SK-N-SH (cell line): ENCODE results near the gene IQGAP1. TPM values are rescaled to one million over a fixed set of nuclear protein-coding genes. Genes with fewer than 3 reads are reported as not detected.

Experiments
- CTCF ChIA-PET: fragments of 300-600, 350-600 bp; formaldehyde crosslinking; extraction: SDS; loops from one replicate; lab custom pipeline; 2021; lab: Yijun Ruan, JAX
- POLR2A ChIA-PET: fragments of 350-600 bp; sonication (Branson Sonifier 250); formaldehyde crosslinking; extraction: SDS; loops from one replicate; lab custom pipeline; 2020; ENCODE audit warnings: antibody characterized with exemption, inconsistent platforms; lab: Yijun Ruan, JAX
- DNase-seq: peaks from one replicate; pipeline ENCODE4 v3.0.0; 2012
- H2AFZ ChIP-seq: fragments of 200-600 bp; sonication (generic); 2 replicates; pipeline ENCODE4 v1.8.1; 2016; ENCODE audit warnings: antibody characterized with exemption, mild to moderate bottlenecking, low read depth
- H3F3A ChIP-seq: fragments of 200-600 bp; sonication (generic); replicated peaks from 2 replicates; pipeline ENCODE3; 2016; ENCODE audit warnings: antibody characterized with exemption, mild to moderate bottlenecking; ENCODE audit not compliant: insufficient read depth
- H3K27ac ChIP-seq, 2 experiments: fragments of 200-500 bp in 1 of 2; fragments of 200-600 bp in 1 of 2; sonication (Bioruptor generic) in 1 of 2; sonication (generic), shearing (Covaris generic) in 1 of 2; 2 replicates each; pipeline versions ENCODE4 v1.5.1 to v1.6.1; 2014 to 2016; ENCODE audit warnings: low read depth in 2 of 2, inconsistent platforms in 1 of 2, low read length in 1 of 2, mild to moderate bottlenecking in 1 of 2, mixed read lengths in 1 of 2
- H3K27me3 ChIP-seq: fragments of 200-600 bp; sonication (generic), shearing (Covaris generic); 2 replicates; pipeline ENCODE4 v1.6.1; 2016; ENCODE audit warnings: mixed run types; ENCODE audit not compliant: insufficient read depth
- H3K36me3 ChIP-seq, 2 experiments: fragments of 200-500 bp in 1 of 2; fragments of 200-600 bp in 1 of 2; sonication (Bioruptor generic) in 1 of 2; sonication (generic) in 1 of 2; replicated peaks in 1 of 2; 2 replicates each; pipeline versions ENCODE3 to v1.5.1; 2014 to 2016; ENCODE audit warnings: low read length in 1 of 2, mild to moderate bottlenecking in 1 of 2; ENCODE audit not compliant: insufficient read depth in 2 of 2, control insufficient read depth in 1 of 2
- H3K4me1 ChIP-seq, 2 experiments: fragments of 200-500 bp in 1 of 2; fragments of 200-600 bp in 1 of 2; sonication (Bioruptor generic) in 1 of 2; sonication (generic), shearing (Covaris generic) in 1 of 2; 2 replicates each; pipeline versions ENCODE4 v1.5.1 to v1.6.1; 2014 to 2016; ENCODE audit warnings: low read depth in 1 of 2, low read length in 1 of 2, mixed run types in 1 of 2; ENCODE audit not compliant: insufficient read depth in 2 of 2, control insufficient read depth in 1 of 2
- H3K4me2 ChIP-seq: fragments of 200-600 bp; sonication (generic), shearing (Covaris generic); 2 replicates; pipeline ENCODE4 v1.6.1; 2017; ENCODE audit warnings: mixed run types
- H3K4me3 ChIP-seq, 2 experiments: fragments of 200-500 bp in 1 of 2; fragments of 200-600 bp in 1 of 2; sonication (Bioruptor generic) in 1 of 2; sonication (generic), shearing (Covaris generic) in 1 of 2; 2 replicates each; pipeline versions ENCODE4 v1.5.1 to v1.8.1; 2014 to 2016; ENCODE audit warnings: low read depth in 2 of 2, inconsistent platforms in 1 of 2, low read length in 1 of 2, mild to moderate bottlenecking in 1 of 2, mixed read lengths in 1 of 2, moderate library complexity in 1 of 2
- H3K79me2 ChIP-seq: fragments of 200-600 bp; sonication (generic); 2 replicates; pipeline ENCODE4 v1.8.1; 2017; ENCODE audit warnings: mild to moderate bottlenecking; ENCODE audit not compliant: insufficient read depth
- H3K9ac ChIP-seq: fragments of 200-600 bp; sonication (generic); 2 replicates; pipeline ENCODE4 v1.6.1; 2017; ENCODE audit warnings: mixed run types
- H3K9me2 ChIP-seq: fragments of 200-600 bp; sonication (generic); 2 replicates; pipeline ENCODE4 v1.6.1; 2017; ENCODE audit warnings: mixed run types
- H3K9me3 ChIP-seq: fragments of 200-600 bp; sonication (generic); 2 replicates; pipeline ENCODE4 v1.6.1; 2017; ENCODE audit warnings: mixed run types, mild to moderate bottlenecking, moderate library complexity
- H4K20me1 ChIP-seq: fragments of 200-600 bp; sonication (generic); 2 replicates; pipeline ENCODE4 v1.6.1; 2017; ENCODE audit warnings: mild to moderate bottlenecking, mixed run types; ENCODE audit not compliant: insufficient read depth
- ELF1 ChIP-seq: IDR thresholded peaks from 2 replicates; pipeline ENCODE4 v1.4.0; 2012
- EZH2phosphoT487 ChIP-seq: fragments of 200-600 bp; sonication (generic); IDR thresholded peaks from 2 replicates; pipeline ENCODE4 v1.6.1; 2017; ENCODE audit warnings: low read depth, mixed run types, mild to moderate bottlenecking, antibody characterized with exemption, moderate library complexity, borderline replicate concordance
- FOXJ3 ChIP-seq: sonication (generic); formaldehyde crosslinking; IDR thresholded peaks from 2 replicates; pipeline ENCODE4 v1.5.1; 2020; ENCODE audit warnings: mild to moderate bottlenecking, missing genetic modification reagents
- GATA2 ChIP-seq: sonication (generic); formaldehyde crosslinking; IDR thresholded peaks from 2 replicates; pipeline ENCODE4 v1.5.0; 2020; ENCODE audit warnings: mild to moderate bottlenecking, missing genetic modification reagents
- JUND ChIP-seq: IDR thresholded peaks from 2 replicates; pipeline ENCODE4 v1.4.0; 2012
- MEF2A ChIP-seq: IDR thresholded peaks from 2 replicates; pipeline ENCODE4 v1.4.0; 2012; ENCODE audit warnings: low read depth, borderline replicate concordance
- NRF1 ChIP-seq: IDR thresholded peaks from 2 replicates; pipeline ENCODE4 v1.6.1; 2012; ENCODE audit warnings: low read depth, mild to moderate bottlenecking, low read length
- POLR2AphosphoS5 ChIP-seq: IDR thresholded peaks from 2 replicates; pipeline ENCODE4 v1.6.1; 2012; ENCODE audit warnings: low read depth, low read length
- RAD21 ChIP-seq: IDR thresholded peaks from 2 replicates; pipeline ENCODE4 v1.6.1; 2012; ENCODE audit warnings: mild to moderate bottlenecking, low read length
- RCOR1 ChIP-seq: fragments of 150-350 bp; IDR thresholded peaks from 2 replicates; pipeline ENCODE4 v1.6.1; 2017; ENCODE audit warnings: antibody characterized with exemption, low read length
- RFX5 ChIP-seq: IDR thresholded peaks from 2 replicates; pipeline ENCODE4 v1.6.1; 2012; ENCODE audit warnings: mild to moderate bottlenecking, improper control_type of control experiment, low read length
- RXRA ChIP-seq: IDR thresholded peaks from 2 replicates; pipeline ENCODE4 v1.4.0; 2012; ENCODE audit warnings: low read depth, mild to moderate bottlenecking, borderline replicate concordance
- SIN3A ChIP-seq: IDR thresholded peaks from 2 replicates; pipeline ENCODE4 v1.6.1; 2012; ENCODE audit warnings: low read depth, mild to moderate bottlenecking, low read length, moderate library complexity, borderline replicate concordance
- TCF12 ChIP-seq: IDR thresholded peaks from 2 replicates; pipeline ENCODE4 v1.4.0; 2012
- YY1 ChIP-seq: IDR thresholded peaks from 2 replicates; pipeline ENCODE4 v1.4.0; 2012; ENCODE audit warnings: low read depth, mild to moderate bottlenecking
- WGBS: methylation state at CpG from one replicate; pipeline ENCODE4 v1.1.6; 2017; ENCODE audit warnings: low lambda C conversion rate; 5-methylcytosine and 5-hydroxymethylcytosine counted together
- polyA plus RNA-seq, 3 experiments: library from polyadenylated mRNA; depleted of rRNA; stranded (reverse); fragments of >200 nt; gene quantifications; 2 replicates each; pipeline ENCODE4 v1.2.3, GENCODE V29; 2012
- TF ChIP-seq, protein P1 (sequence below): IDR thresholded peaks from 2 replicates; pipeline ENCODE4; 2012

IQGAP1 gene
- polyA plus RNA-seq, 1 of the 3 experiments (the other 2 are of a cell fraction): 56.5 TPM

DNA sequence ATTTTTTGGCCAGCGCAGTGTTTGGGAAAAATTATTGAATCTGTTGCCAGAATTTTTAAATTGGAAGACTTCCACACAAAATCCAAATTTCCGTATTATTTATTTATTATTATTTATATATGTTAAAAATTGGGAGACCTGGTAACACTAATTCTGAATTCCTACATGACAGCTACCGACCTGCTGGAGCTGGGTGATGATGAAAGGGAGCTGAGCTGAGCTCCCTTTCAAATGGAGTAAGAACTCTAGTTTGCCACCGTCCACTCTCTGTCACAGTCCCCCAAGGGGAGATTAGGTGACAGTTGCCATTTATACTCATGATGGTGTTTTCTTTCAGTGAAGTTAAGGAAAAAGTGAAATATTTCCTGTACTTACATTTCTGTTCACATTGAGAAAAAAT lies 143.1 kb downstream of the IQGAP1 start:
- Histone ChIP-seq H3K9ac (peak overlapping the region; percentile 81; the same call in 1 of the 2 replicates), H3K9me2 (no peaks in the 10 kb centered on the region)
- DNase-seq: peak; percentile 56

DNA sequence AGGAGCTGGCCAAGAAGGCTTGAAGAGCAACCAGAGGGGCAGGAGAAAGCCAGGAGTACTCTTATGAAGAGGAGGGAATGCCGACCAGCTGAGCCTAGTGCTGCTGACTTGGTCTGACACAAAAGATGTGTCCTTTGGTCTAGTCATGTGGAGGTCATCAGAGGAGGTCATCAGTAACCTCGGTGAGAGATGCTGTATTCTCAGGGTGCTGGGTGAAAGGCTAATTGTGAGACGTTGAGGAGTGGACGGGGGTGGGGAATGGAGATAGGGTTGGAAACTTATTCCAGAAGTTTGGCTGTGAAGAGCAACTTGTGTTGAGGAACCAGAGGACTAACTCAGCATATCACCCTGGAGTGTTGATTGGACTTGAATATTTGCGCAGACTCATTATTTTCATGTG lies 147.2 kb downstream of the IQGAP1 start:
- TF ChIP-seq SIN3A: no peak
- TF ChIP-seq GATA2: no peak
- TF ChIP-seq RAD21: no peak
- TF ChIP-seq MEF2A: no peak
- no peak for TF ChIP-seq TCF12
- TF ChIP-seq POLR2AphosphoS5: no peak
- TF ChIP-seq NRF1: no peak
- TF ChIP-seq RFX5: no peak
- TF ChIP-seq, protein P1, sequence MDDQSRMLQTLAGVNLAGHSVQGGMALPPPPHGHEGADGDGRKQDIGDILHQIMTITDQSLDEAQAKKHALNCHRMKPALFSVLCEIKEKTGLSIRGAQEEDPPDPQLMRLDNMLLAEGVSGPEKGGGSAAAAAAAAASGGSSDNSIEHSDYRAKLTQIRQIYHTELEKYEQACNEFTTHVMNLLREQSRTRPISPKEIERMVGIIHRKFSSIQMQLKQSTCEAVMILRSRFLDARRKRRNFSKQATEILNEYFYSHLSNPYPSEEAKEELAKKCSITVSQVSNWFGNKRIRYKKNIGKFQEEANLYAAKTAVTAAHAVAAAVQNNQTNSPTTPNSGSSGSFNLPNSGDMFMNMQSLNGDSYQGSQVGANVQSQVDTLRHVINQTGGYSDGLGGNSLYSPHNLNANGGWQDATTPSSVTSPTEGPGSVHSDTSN: no peak
- no peak for TF ChIP-seq EZH2phosphoT487
- no peak for TF ChIP-seq FOXJ3 (CRISPR knock-in tag)
- no peak for TF ChIP-seq YY1
- no peak overlapping the region for H3K4me3 ChIP-seq
- ChIA-PET POLR2A (no interaction called here), CTCF (no interaction called here)
- no peak overlapping the region for H3K4me2 ChIP-seq
- peaks cover 6 to 8% of the 10 kb centered on the region in 2 experiments for H3K36me3 ChIP-seq
- no peaks in the 10 kb centered on the region for H3K9me2 ChIP-seq
- no peaks in the 10 kb centered on the region for H3K9me3 ChIP-seq
- peaks cover 8 to 24% of the 10 kb centered on the region in 2 experiments; a peak in 3 of 4 replicates for H3K4me1 ChIP-seq
- no peak overlapping the region for H3K27ac ChIP-seq
- H2AFZ ChIP-seq: no peak overlapping the region
- no peaks in the 10 kb centered on the region for H3K27me3 ChIP-seq
- H3K79me2 ChIP-seq: peaks cover 99% of the 10 kb centered on the region
- no peaks in the 10 kb centered on the region for H3F3A ChIP-seq
- no peak overlapping the region for H3K9ac ChIP-seq
- no peak for DNase-seq
- WGBS: 89% methylated on average over 5 of the region's 5 CpGs
- peaks cover 46% of the 10 kb centered on the region for H4K20me1 ChIP-seq

More for the DNA sequence above, 143.1 kb downstream of the IQGAP1 start:
- no peaks in the 10 kb centered on the region for H3K36me3 ChIP-seq
- peaks cover 32% of the 10 kb centered on the region for H4K20me1 ChIP-seq
- peak overlapping the region; percentile 80 for H3K4me2 ChIP-seq
- no peak overlapping the region for H2AFZ ChIP-seq
- CTCF ChIA-PET: interaction anchor here (1.0 to 2.2 kb wide), 6 partner anchors 9 to 67 kb away, joined by 3 to 7 read pairs (median 4); no protein-coding TSS in a partner anchor
- POLR2A ChIA-PET: interaction anchor here (1.7 kb wide), 1 partner anchor 29 kb away, joined by 8 read pairs; no protein-coding TSS in a partner anchor
- H3K4me3 ChIP-seq: peak overlapping the region; percentile 77 to 86
- H3K27me3 ChIP-seq: no peaks in the 10 kb centered on the region
- WGBS: 53% methylated on average over 4 of the region's 4 CpGs
- peaks cover 59% of the 10 kb centered on the region for H3K79me2 ChIP-seq
- no peak overlapping the region for H3K27ac ChIP-seq
- H3F3A ChIP-seq: peaks cover 5% of the 10 kb centered on the region
- no peaks in the 10 kb centered on the region for H3K9me3 ChIP-seq
- peaks cover 8 to 16% of the 10 kb centered on the region in 2 experiments; a peak in 3 of 4 replicates for H3K4me1 ChIP-seq
- TF ChIP-seq JUND (no peak), ELF1 (no peak), RXRA (no peak), TCF12 (no peak), RCOR1 (no peak)
